ENCODE results near the gene ATP1A4. TPM values are rescaled to one million over a fixed set of nuclear protein-coding genes. Genes with fewer than 3 reads are reported as not detected.
A peak's percentile ranks its signal among the peaks of the same experiment; 100 is the strongest.

ATP1A4 gene
- total and polyA plus RNA-seq, 2 of the 13 experiments (the other 11 are each of a cell fraction or from before 2014, with no cell fraction given): not detected

GRCh38 chr1:160224606-160225005 is 73.2 kb downstream of the ATP1A4 start:
- no peak for TF ChIP-seq ARHGAP35 (CRISPR knock-in tag; IDR thresholded peaks at IDR 0.05; ENCODE audit: borderline replicate concordance)
- 0 out of 2 replicates have a peak, but pooled peaks have one; percentile 30 for TF ChIP-seq ZNF343 (CRISPR knock-in tag; IDR thresholded peaks at IDR 0.05)
- in situ Hi-C loops (cut with HindIII; ENCODE audit: extremely low pct_ligation_motif_present, low pct_unique_long_range_greater_than_20kb) (no loop called here), intact Hi-C loops (cut with micrococcal nuclease; ENCODE audit: unreplicated experiment) (no loop called here)
- BruUV-seq (replicated peaks): no TSS peak
- no peak for FAIRE-seq
- H3K27ac ChIP-seq (ENCODE audit: extremely low read length, insufficient read depth, low read length): no peak overlapping the region
- POLR2A ChIA-PET: no interaction called here
- H4K20me1 ChIP-seq (ENCODE audit: insufficient read depth, low read length): no peaks in the 10 kb centered on the region; the same call in 1 of the 2 replicates
- no peak overlapping the region for H3K4me3 ChIP-seq (replicated peaks in 1 of 3; ENCODE audit: insufficient read depth in 1 of 3, low read depth in 2 of 3, low read length in 3 of 3)
- CTCF ChIA-PET (ENCODE audit: low intra/inter-chr PET ratio, low total read pairs): no interaction called here
- ATAC-seq: no peak; the same call in 2 of the 3 replicates
- H3K79me2 ChIP-seq (ENCODE audit: insufficient read depth, low read length): no peaks in the 10 kb centered on the region
- no peak for DNase-seq (ENCODE audit: low spot score)
- no peaks in the 10 kb centered on the region for H3K9me3 ChIP-seq (ENCODE audit: low read length)
- H3K4me2 ChIP-seq (ENCODE audit: low read depth, low read length): no peak overlapping the region
- H2AFZ ChIP-seq (ENCODE audit: low read length): no peak overlapping the region
- no peaks in the 10 kb centered on the region for H3K4me1 ChIP-seq (ENCODE audit: insufficient read depth, low read length)
- no CpG with 5 or more reads among the region's 2 CpGs for WGBS (ENCODE audit: low lambda C conversion rate)
- no peak overlapping the region for H3K9ac ChIP-seq (ENCODE audit: insufficient read depth, low read depth, low read length)
- H3K36me3 ChIP-seq (replicated peaks in 1 of 2; ENCODE audit: control insufficient read depth in 1 of 2, insufficient read depth in 2 of 2, low read length in 2 of 2): peaks cover 46 to 82% of the 10 kb centered on the region in 2 experiments
- H3K27me3 ChIP-seq (ENCODE audit: control insufficient read depth in 1 of 2, insufficient read depth in 2 of 2, low read length in 2 of 2): no peaks in the 10 kb centered on the region

- Histone ChIP-seq H3K36me3 (replicated peaks in 1 of 2; ENCODE audit: control insufficient read depth in 1 of 2, insufficient read depth in 2 of 2, low read length in 2 of 2) (peaks cover 44 to 87% of the 10 kb centered on the region in 2 experiments), H4K20me1 (ENCODE audit: insufficient read depth, low read length) (no peaks in the 10 kb centered on the region), H3K4me1 (ENCODE audit: insufficient read depth, low read length) (no peaks in the 10 kb centered on the region), H3K4me2 (ENCODE audit: low read depth, low read length) (no peak overlapping the region), H3K4me3 (replicated peaks in 1 of 3; ENCODE audit: insufficient read depth in 1 of 3, low read depth in 2 of 3, low read length in 3 of 3) (no peak overlapping the region), H3K9ac (ENCODE audit: insufficient read depth, low read depth, low read length) (no peak overlapping the region), H3K27me3 (ENCODE audit: control insufficient read depth in 1 of 2, insufficient read depth in 2 of 2, low read length in 2 of 2) (no peaks in the 10 kb centered on the region), H2AFZ (ENCODE audit: low read length) (no peak overlapping the region), H3K9me3 (ENCODE audit: low read length) (no peaks in the 10 kb centered on the region), H3K27ac (ENCODE audit: extremely low read length, insufficient read depth, low read length) (no peak overlapping the region), H3K79me2 (ENCODE audit: insufficient read depth, low read length) (no peaks in the 10 kb centered on the region)
- in situ Hi-C loops (cut with HindIII; ENCODE audit: extremely low pct_ligation_motif_present, low pct_unique_long_range_greater_than_20kb) (no loop called here), intact Hi-C loops (cut with micrococcal nuclease; ENCODE audit: unreplicated experiment) (no loop called here)
- ATAC-seq (no peak), FAIRE-seq (no peak), DNase-seq (ENCODE audit: low spot score) (no peak)
- ChIA-PET CTCF (ENCODE audit: low intra/inter-chr PET ratio, low total read pairs) (no interaction called here), POLR2A (no interaction called here)
- BruUV-seq (replicated peaks): no TSS peak
- WGBS (ENCODE audit: low lambda C conversion rate): 77% methylated on average over 2 of the region's 2 CpGs
- TF ChIP-seq SIN3B (IDR thresholded peaks at IDR 0.05; ENCODE audit: low read length): no peak
- TF ChIP-seq ZNF724P (CRISPR knock-in tag; IDR thresholded peaks at IDR 0.05; ENCODE audit: borderline replicate concordance): no peak
- TF ChIP-seq CEBPB (IDR thresholded peaks at IDR 0.05; ENCODE audit: borderline replicate concordance, low read depth, low read length): no peak
- TF ChIP-seq USF2 (IDR thresholded peaks at IDR 0.05; ENCODE audit: low read depth, low read length): no peak
- no peak for TF ChIP-seq USF2 (CRISPR knock-in tag; IDR thresholded peaks at IDR 0.05; ENCODE audit: borderline replicate concordance)
- TF ChIP-seq IRF2 (CRISPR knock-in tag; IDR thresholded peaks at IDR 0.05): no peak
- no peak for TF ChIP-seq ZNF10 (CRISPR knock-in tag; IDR thresholded peaks at IDR 0.05; ENCODE audit: borderline replicate concordance, low read depth)
- TF ChIP-seq PHF20 (CRISPR knock-in tag; IDR thresholded peaks at IDR 0.05): no peak
- TF ChIP-seq HNRNPLL (IDR thresholded peaks at IDR 0.05; ENCODE audit: low read depth, low read length, poor library complexity, severe bottlenecking): no peak
Observed at GRCh38 chr1:160225345-160225744, 73.9 kb downstream of the ATP1A4 start.

Measured in HepG2 (cell line).